NCI-H1436 treated with DMSO at 0.1 percent for 48 hours (cell line): ENCODE data around the gene MAPK8IP3.

ENCODE experiments used
- DNase-seq: peaks from one replicate; lab custom pipeline; 2025; lab: John Stamatoyannopoulos, UW

Gene MAPK8IP3

DNA sequence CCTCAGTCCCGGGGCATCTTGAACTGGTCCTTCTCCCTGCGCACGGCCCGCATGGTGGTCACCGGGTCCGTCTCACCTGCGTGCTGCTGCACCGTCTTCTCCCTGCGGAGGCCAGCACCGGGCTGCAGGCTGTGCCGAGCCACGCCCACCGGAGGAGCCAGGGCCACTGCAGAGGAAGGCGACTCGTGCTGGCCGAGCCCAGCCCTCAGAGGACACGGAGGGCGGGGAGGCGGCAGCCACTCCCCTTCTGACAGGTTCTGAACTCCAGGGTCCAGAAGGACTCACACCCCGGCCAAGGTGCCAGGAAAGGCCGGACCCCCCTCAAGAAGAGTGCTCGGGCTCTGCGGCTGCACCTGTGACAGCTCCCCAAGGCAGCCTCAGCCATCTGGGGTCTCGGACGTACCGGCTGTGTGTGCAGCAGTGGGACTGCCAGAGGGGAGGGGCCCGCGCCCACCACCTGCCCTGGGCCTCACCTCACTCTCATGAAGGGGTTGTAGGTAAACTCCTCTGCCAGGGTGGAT is 103.3 kb downstream of the MAPK8IP3 start:
- no peak for DNase-seq

DNA sequence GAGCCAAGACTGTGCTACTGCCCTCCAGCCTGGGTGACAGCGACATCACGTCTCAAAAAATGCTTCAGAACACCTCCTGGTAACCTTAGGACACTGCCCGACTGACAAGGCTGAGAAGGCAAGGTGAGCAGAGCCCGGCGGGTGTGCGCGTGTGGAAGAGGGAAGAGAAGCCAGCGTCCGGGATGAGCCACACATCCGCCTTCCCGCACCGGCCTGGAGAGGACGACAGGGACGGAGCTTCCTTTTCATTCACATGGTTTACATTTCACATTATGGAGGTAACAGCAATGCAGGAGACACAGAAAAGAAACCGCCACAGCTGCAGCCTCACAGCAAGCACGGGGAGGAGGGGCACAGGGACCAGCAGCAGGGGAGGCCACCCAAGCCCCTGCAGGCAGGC is 104.1 kb downstream of the MAPK8IP3 start:
- DNase-seq: no peak

DNA sequence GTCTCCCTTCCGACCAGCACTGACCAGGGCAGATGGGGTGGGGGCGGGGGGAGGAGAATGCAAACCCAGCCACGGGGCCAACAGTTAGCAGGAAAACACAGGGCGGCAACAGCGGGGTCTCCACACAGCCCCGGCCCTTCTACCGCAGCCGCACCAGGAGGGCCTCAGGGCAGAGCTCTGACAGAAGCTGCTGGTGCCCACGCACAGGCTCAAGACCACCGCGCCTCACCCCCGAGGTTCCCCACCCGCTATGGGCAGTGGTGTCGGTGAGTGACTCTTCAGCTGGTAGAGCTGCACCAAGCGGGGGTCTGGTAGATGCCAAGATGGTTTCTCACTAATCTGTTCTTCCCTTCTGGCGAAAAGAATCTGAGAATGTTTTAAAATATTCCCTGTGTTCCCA is 104.5 kb downstream of the MAPK8IP3 start:
- no peak for DNase-seq

DNA sequence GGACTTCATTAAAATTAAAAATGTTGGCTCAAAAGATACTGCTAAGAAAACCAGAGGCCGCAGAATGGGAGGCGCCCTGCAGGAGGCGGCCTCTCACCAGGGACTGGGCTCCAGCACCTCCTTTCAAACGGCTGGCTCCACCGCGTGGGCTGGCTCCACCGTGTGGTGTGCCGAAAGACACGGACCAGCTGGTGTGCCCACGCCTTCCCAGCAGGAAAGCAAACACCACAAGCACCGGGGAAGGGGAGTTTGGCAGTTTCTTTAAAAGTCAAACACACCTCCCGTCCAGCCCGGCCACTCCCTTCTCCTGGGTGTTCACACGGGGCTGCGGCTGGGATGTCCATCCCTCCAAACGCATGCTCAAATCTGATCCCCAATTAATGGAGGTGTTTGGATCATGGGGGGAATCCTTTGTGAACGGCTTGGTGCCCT is 106.8 kb downstream of the MAPK8IP3 start:
- DNase-seq: no peak

DNA sequence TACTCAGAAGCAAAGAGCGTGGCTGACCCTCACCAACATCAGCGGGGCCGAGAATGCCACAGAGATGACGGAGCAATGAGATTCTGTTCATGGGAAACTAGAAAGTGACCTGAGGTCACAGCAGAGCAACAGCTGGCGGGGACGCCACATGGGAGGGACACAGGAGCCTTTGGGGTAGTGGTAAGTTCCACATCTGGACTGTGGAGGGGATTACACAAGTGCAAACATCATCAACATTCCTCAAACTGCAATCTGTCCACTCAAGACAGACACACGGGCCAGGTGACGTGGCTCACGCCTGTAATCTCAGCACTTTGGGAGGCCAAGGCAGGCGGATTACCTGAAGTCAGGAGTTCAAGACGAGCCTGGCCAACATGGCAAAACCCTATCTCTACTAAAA is 109.5 kb downstream of the MAPK8IP3 start:
- DNase-seq: no peak

DNA sequence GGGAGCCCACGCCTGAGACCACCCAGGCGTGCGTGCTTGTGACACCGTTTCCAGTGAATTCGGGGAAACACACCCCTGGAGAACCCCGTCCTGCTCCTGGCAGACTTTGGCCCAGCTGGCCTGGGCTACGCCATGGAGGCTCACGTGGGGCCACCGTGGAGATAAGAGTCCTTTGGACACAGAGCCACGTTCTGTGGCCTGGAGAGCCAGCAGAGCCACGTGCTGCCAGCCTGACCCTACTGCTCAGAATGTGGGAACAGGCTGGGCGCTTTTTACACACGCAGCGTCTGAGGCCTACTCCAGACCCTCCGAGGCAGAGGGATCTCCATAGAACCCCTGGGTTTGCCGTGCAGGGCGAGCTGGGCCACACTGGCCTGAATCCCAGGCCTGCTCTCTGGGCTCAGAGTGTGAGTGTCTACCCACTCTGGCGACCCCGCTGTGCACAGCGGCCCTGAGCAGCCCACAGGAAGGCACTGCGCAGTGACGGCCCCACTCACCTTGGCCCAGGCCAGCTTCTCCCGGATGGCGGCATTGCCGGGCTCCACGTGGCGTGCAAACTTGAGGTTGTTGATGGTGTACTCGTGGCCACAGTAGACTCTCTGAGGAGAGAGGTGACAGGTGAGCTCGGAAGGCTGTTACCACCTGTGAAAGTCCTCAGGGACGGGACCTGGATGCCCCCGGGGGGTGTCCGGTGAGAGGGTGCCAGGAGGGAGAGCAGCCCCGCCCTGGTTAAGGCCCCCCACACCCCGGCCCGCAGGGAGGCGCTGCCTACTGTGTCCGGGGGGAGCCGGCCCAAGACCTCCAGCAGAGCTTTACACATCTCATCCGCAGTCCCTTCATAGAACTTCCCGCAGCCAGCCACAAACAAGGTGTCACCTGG is 110.6 kb downstream of the MAPK8IP3 start:
- no peak for DNase-seq

DNA sequence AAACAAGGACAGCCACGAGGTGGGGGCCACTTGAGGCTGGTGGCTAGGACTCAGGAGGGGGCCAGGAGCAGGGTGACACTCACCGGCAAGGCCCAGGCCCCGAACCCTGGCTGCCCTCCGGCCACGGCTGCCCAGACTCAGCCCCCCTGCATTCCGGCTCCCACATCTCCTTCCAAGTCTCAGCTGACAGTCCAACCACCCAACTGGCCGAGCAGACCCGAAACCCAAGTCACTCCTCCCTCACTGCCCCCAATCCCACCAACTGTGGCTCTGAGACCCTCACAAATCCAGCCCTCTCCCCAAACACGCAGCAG is 111.2 kb downstream of the MAPK8IP3 start:
- no peak for DNase-seq

DNA sequence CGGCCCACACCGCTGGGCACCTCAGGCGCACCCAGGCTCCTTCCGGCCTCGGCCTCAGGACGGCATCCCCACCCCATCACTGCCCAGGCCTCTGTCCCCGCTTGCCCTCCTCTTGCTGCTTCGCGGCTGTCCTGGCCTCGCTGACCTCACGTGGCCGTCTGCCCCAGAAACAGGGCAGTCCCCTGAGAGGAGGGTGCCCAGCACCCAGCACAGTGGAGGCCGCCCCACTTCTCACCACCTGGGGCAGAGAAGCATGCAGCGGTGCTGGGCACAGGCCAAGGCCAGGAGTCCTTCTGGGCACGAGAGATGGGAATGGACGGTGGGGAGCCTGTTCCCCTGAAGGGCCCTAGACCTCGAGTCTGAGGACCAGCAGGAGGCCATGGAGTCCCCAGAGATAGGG is 111.7 kb downstream of the MAPK8IP3 start:
- no peak for DNase-seq

DNA sequence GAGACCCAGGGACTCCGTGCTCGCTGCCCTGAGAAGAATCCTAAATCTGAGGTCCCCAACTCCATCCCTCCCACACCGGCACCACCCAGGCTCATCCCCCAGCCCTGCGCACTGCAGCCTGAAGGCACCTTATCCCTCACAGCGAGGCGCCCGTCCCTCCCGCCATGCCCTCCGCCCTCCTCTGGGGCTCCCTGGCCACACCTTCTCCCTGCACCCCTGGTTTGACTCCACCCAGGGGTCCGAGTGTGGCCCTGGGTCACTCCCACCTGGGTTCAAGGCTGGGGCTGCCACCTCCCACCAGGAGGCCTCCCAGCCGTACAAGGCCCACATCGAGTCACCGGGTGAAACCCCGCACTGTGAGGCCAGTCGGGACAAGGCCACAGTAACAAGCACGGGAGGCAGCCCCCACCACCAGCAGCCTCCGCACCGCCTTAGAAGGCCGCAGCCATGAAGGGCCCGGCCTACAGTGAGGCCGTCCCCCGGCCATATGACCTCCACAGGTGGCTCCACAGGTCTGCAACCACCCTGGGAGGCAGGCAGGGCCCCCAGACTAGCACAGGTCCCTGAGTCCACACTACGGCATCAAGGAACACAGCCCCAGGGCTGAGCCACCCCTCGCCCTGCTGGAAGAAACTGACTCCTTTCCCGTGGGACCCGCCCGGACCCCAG is 112.3 kb downstream of the MAPK8IP3 start:
- DNase-seq: no peak

DNA sequence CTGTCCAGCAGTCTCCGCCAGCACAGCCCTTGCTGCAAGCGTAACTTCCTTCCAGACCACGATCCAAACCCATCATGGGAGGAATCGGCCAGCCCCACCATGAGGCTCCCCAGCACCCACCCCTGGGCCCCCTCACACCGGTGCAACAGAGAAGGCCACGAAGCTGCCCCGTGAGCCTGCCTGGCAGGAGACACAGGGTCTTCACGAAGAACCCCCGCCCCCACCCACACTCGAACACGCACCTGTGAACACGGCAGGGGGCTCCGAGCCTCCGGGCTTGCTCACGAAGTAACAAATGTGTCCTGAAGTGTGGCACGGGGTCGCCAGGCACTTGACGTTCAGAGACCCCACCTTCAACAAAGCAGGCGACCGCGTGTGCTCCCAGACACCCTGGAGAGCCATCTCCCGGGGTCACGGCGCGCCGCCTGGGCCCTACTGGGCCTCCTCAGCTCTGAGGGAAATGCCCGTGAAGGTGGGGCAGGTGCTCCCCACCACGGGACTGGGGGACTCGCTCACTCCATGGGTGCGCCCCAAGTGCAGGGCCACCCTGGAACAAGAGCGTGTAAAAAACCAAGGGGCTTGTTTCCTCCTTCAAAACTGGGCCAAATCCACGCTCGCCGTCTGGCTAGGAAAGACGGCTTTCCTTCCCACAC is 113.0 kb downstream of the MAPK8IP3 start:
- no peak for DNase-seq

DNA sequence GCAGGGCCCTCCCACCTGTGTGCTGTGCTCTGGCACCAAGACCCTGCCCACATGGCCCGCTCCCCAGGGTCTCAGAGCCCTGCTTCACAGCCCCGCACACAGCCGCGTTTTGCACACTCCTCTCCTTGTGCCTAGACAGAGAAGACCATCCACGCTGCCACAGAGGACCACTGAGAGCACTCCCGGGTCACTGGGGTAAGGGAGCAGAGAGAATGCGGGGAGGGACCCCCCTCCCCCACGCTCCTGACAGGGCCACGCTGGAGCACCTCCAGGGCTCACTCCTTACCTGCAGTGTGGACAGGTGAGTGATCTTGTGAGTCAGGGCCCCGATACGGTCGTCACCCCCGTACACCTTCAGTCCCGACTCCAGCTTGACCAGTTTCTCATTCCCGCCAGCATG is 113.6 kb downstream of the MAPK8IP3 start:
- no peak for DNase-seq
